HG02870 (cell line): Measurements from ENCODE around the gene IFNGR2.

Source experiments
- ATAC-seq: cut with Tn5 transposase; IDR thresholded peaks from one replicate; pipeline ENCODE4 v1.9.1; 2021; ENCODE audit warnings: mild to moderate bottlenecking, moderate library complexity; ENCODE audit not compliant: unreplicated experiment

The IFNGR2 gene

DNA sequence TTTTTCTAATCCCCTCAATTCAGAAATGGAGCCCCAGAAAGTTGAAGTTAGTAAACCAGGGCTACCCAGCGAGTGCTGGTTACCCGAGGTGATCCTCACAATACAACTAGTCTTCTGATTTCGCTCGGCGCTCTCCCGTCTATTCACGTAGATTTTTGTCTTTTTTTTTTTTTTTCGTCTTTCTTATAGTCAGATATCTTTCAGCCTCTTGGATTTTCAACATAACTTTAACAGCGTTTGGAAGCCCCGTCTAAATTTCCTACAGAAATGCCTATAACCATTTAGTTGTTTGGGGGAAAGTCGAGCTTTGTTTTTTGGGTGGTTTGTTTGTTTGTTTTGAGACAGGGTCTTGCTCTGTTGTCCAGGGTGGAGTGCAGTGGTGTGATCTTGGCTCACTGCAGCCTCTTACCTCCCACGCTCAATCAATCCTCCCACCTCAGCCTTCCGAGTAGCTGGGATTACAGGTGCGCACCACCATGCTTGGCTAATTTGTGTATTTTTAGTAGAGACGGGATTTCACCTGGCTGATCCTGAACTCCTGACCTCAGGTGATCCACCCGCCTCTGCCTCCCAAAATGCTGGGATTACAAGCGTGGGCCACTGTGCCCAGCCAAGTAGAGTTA, 77.4 kb downstream of the IFNGR2 start:
- no peak for ATAC-seq

DNA sequence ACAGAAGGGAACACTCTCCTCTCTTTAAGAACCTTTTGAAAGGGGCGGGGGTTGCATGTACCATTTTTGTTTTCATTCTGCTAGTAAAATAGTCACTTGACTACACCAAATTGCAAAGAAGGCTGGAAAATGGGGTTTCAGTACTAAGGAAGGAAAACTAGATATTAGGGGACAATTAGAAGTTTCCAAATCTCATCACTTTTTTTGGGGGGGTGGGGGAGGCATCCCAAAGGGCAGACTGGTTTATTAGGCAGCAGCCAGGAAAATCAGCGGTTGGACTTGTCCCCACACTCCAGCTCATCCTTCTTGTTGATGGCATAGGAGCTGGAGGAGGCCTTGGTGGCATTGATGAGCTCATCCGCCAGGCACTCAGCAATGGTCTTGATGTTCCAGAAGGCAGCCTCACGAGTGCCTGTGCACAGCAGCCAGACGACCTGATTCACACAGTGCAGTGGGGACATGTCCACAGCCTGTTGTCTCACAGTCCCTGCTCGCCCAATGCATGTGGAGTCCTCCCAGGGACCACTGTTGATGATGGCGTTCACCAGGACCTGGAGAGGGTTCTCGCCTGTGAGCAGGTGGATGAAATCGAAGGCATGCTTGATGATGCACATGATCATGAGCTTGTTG, 78.2 kb downstream of the IFNGR2 start:
- ATAC-seq, result no peak
